Lower leg skin (tissue), 3 donors: ENCODE measurements around the gene PRX.

Source experiments
- POLR2A ChIP-seq, 2 donors: fragments of 450-650 bp; IDR thresholded peaks; one replicate each; pipeline ENCODE4 v1.6.1; 2016 to 2017; ENCODE audit warnings: antibody characterized with exemption in 2 of 2, mild to moderate bottlenecking in 1 of 2, moderate library complexity in 1 of 2
- TF ChIP-seq, protein P1 (sequence below), 3 donors: fragments of 450-650 bp; IDR thresholded peaks; one replicate each; pipeline ENCODE4 v1.5.1; 2016; ENCODE audit warnings: antibody characterized with exemption in 3 of 3, mild to moderate bottlenecking in 3 of 3, moderate library complexity in 2 of 3

DNA sequence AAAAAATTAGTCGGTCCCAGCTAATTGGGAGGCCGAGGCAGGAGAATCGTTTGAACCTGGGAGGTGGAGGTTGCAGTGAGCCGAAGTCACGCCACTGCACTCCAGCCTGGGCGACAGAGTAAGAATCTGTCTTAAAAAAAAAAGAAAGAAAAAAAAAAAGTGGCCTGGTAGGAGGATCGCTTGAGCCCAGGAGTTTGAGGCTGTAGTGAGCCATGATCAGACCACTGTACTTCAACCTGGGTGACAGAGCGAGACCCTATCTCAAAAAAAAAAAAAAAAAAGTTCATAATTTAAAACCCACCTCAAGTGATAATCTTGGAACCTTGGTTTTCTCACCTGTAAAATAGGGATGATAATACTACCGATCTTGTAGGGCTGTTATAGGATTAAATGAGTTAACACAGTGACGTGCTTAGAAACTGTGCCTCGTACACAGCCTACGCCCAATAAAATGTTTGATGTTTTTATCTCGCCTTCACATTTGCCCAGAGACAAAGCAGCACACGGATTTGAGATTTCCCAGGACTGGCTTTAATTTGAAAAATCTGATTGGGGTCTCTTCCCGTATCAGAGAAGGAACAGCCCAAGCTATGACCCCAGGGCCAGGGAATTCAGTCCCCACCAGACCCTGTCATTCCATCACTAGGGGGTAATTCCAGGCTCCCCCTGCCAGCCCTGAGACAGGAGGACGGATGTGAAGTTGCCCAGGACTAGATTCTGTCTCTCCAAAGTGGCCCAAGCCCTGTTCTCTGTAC lies 9.0 kb upstream of the PRX start:
- TF ChIP-seq, protein P1, sequence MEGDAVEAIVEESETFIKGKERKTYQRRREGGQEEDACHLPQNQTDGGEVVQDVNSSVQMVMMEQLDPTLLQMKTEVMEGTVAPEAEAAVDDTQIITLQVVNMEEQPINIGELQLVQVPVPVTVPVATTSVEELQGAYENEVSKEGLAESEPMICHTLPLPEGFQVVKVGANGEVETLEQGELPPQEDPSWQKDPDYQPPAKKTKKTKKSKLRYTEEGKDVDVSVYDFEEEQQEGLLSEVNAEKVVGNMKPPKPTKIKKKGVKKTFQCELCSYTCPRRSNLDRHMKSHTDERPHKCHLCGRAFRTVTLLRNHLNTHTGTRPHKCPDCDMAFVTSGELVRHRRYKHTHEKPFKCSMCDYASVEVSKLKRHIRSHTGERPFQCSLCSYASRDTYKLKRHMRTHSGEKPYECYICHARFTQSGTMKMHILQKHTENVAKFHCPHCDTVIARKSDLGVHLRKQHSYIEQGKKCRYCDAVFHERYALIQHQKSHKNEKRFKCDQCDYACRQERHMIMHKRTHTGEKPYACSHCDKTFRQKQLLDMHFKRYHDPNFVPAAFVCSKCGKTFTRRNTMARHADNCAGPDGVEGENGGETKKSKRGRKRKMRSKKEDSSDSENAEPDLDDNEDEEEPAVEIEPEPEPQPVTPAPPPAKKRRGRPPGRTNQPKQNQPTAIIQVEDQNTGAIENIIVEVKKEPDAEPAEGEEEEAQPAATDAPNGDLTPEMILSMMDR (IDR thresholded peaks at IDR 0.05) = no peak
- no peak for TF ChIP-seq POLR2A (IDR thresholded peaks at IDR 0.05)
